SU-DHL-6 (cell line): ENCODE data around the gene THOP1.

Experiments used
- H2AFZ ChIP-seq: fragments of 200-600 bp; sonication (generic); 2 replicates; pipeline ENCODE4 v1.6.1; 2014; ENCODE audit warnings: low read depth, mild to moderate bottlenecking, moderate library complexity, mixed read lengths, antibody characterized with exemption, low read length; ENCODE audit not compliant: severe bottlenecking
- H3F3A ChIP-seq: fragments of 200-600 bp; shearing (Covaris generic); 2 replicates; pipeline ENCODE4 v1.6.0; 2016; ENCODE audit warnings: antibody characterized with exemption, mild to moderate bottlenecking; ENCODE audit not compliant: insufficient read depth
- H3K27ac ChIP-seq: fragments of 200-600 bp; sonication (generic); 2 replicates; pipeline ENCODE4 v1.5.1; 2016; ENCODE audit warnings: low read depth, mild to moderate bottlenecking, low read length, moderate library complexity, mixed read lengths
- H3K27me3 ChIP-seq: fragments of 200-600 bp; sonication (generic), shearing (Covaris generic); 2 replicates; pipeline ENCODE4 v1.6.0; 2014; ENCODE audit warnings: mild to moderate bottlenecking, low read length
- H3K36me3 ChIP-seq: fragments of 200-600 bp; sonication (generic); 2 replicates; pipeline ENCODE4 v1.6.1; 2014; ENCODE audit warnings: mild to moderate bottlenecking, low read length, mixed read lengths
- H3K4me2 ChIP-seq: fragments of 300-600, 200-600 bp; shearing (Covaris generic), sonication (generic); 2 replicates; pipeline ENCODE4 v1.6.0; 2014; ENCODE audit warnings: low read length, low read depth, mild to moderate bottlenecking; ENCODE audit not compliant: poor library complexity, severe bottlenecking
- H3K4me3 ChIP-seq: fragments of 200-600 bp; sonication (generic); 2 replicates; pipeline ENCODE4 v1.5.1; 2014; ENCODE audit warnings: antibody characterized with exemption, low read length, mild to moderate bottlenecking, mixed read lengths; ENCODE audit not compliant: insufficient read depth, poor library complexity, severe bottlenecking
- H3K79me2 ChIP-seq: fragments of 200-600 bp; sonication (generic); 2 replicates; pipeline ENCODE4 v1.6.1; 2014; ENCODE audit warnings: mild to moderate bottlenecking, low read length, moderate library complexity; ENCODE audit not compliant: insufficient read depth
- H3K9ac ChIP-seq: fragments of 200-600 bp; sonication (generic); 2 replicates; pipeline ENCODE4 v1.7.0; 2014; ENCODE audit warnings: mild to moderate bottlenecking, low read length
- H3K9me2 ChIP-seq: fragments of 200-600 bp; sonication (generic); replicated peaks from 2 replicates; pipeline ENCODE4 v1.6.1; 2014; ENCODE audit warnings: low read length; ENCODE audit not compliant: insufficient read depth
- H3K9me3 ChIP-seq: fragments of 200-600 bp; sonication (generic); 2 replicates; pipeline ENCODE4 v1.6.1; 2014; ENCODE audit warnings: low read length, mixed read lengths; ENCODE audit not compliant: insufficient read depth
- H4K20me1 ChIP-seq: fragments of 200-600 bp; sonication (generic); 2 replicates; pipeline ENCODE4 v1.6.1; 2014; ENCODE audit warnings: low read depth, mild to moderate bottlenecking, antibody characterized with exemption, low read length, moderate library complexity, mixed read lengths
- CTCF ChIP-seq: fragments of 200-600 bp; sonication (generic); IDR thresholded peaks from one replicate; pipeline ENCODE4 v1.5.1; 2017; ENCODE audit warnings: antibody characterized with exemption, mild to moderate bottlenecking, low read length, moderate library complexity; ENCODE audit not compliant: insufficient read depth, poor library complexity, severe bottlenecking
- EZH2phosphoT487 ChIP-seq: fragments of 200-600 bp; sonication (generic), shearing (Covaris generic); conservative IDR thresholded peaks from 2 replicates; pipeline ENCODE4 v1.6.1; 2018; ENCODE audit warnings: mild to moderate bottlenecking, antibody characterized with exemption, low read length, moderate library complexity, mixed read lengths

Gene THOP1

GRCh38 chr19:2779121-2779740, 6.1 kb upstream of the THOP1 start:
- Histone ChIP-seq H2AFZ (no peak overlapping the region), H3K9me3 (no peaks in the 10 kb centered on the region), H4K20me1 (peaks cover 3% of the 10 kb centered on the region; the same call in 1 of the 2 replicates), H3K36me3 (no peaks in the 10 kb centered on the region), H3K27ac (no peak overlapping the region), H3F3A (peaks cover 8% of the 10 kb centered on the region), H3K9me2 (no peaks in the 10 kb centered on the region), H3K4me2 (no peak overlapping the region), H3K9ac (no peak overlapping the region), H3K4me3 (no peak overlapping the region), H3K27me3 (no peaks in the 10 kb centered on the region), H3K79me2 (peaks cover 88% of the 10 kb centered on the region)
- TF ChIP-seq EZH2phosphoT487, result no peak
- TF ChIP-seq CTCF, result no peak

- Histone ChIP-seq H3K36me3 (no peaks in the 10 kb centered on the region), H4K20me1 (peaks cover 3% of the 10 kb centered on the region; the same call in 1 of the 2 replicates)
Measured at GRCh38 chr19:2780284-2780683, 5.0 kb upstream of the THOP1 start.

GRCh38 chr19:2782329-2782935, 2.9 kb upstream of the THOP1 start:
- H2AFZ ChIP-seq, result peak overlapping the region; percentile 37
- H3K9ac ChIP-seq, result peak overlapping the region; percentile 95
- H3K4me3 ChIP-seq, result peak overlapping the region; percentile 87
- H3F3A ChIP-seq, result peaks cover 13% of the 10 kb centered on the region
- no peaks in the 10 kb centered on the region for H3K36me3 ChIP-seq
- no peaks in the 10 kb centered on the region; the same call in 1 of the 2 replicates for H4K20me1 ChIP-seq
- no peaks in the 10 kb centered on the region for H3K9me3 ChIP-seq
- no peaks in the 10 kb centered on the region for H3K9me2 ChIP-seq
- TF ChIP-seq EZH2phosphoT487 (no peak), CTCF (no peak)
- peaks cover 77% of the 10 kb centered on the region for H3K79me2 ChIP-seq
- peak overlapping the region; percentile 90 for H3K4me2 ChIP-seq
- H3K27me3 ChIP-seq, result no peaks in the 10 kb centered on the region
- peak overlapping the region; percentile 43 for H3K27ac ChIP-seq

More at GRCh38 chr19:2780284-2780683, 5.0 kb upstream of the THOP1 start:
- no peak overlapping the region for H3K4me3 ChIP-seq
- no peaks in the 10 kb centered on the region for H3K9me2 ChIP-seq
- no peak overlapping the region for H3K9ac ChIP-seq
- no peak overlapping the region for H3K27ac ChIP-seq
- peaks cover 13% of the 10 kb centered on the region for H3F3A ChIP-seq
- peaks cover 78% of the 10 kb centered on the region for H3K79me2 ChIP-seq
- no peak overlapping the region for H3K4me2 ChIP-seq
- no peaks in the 10 kb centered on the region for H3K27me3 ChIP-seq
- TF ChIP-seq CTCF, result no peak
- no peak for TF ChIP-seq EZH2phosphoT487
- H3K9me3 ChIP-seq, result no peaks in the 10 kb centered on the region
- H2AFZ ChIP-seq, result no peak overlapping the region
